ENCODE measurements around the gene ME2.
A peak's percentile ranks its signal among the peaks of the same experiment; 100 is the strongest.
"Not testable (repeated sequence)": the region's sequence is repeated elsewhere in the genome, so short reads cannot be mapped to it uniquely, and the experiment has no call there.

Gene ME2

DNA sequence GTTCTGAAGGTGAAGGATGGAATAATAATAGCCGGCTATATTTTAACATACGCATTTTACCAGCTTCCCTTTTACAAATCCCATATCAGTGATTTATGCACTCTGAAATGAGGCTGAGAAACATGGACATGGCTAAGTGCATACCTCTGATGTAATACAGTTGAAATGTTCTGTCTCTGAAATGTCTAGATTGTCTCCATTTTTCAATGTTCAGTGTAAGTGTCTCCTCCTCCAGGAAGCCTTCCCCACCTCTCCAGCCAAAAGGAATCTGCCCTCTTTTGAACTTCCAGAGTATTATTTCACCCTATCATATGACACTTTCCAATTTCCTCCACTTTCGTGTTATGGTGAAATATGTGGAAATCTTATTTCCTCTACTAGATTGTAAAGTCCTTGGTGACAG lies 29.5 kb upstream of the ME2 start:
- no peak for DNase-seq (ENCODE audit: insufficient read length, low spot score)
- TF ChIP-seq, protein P1, sequence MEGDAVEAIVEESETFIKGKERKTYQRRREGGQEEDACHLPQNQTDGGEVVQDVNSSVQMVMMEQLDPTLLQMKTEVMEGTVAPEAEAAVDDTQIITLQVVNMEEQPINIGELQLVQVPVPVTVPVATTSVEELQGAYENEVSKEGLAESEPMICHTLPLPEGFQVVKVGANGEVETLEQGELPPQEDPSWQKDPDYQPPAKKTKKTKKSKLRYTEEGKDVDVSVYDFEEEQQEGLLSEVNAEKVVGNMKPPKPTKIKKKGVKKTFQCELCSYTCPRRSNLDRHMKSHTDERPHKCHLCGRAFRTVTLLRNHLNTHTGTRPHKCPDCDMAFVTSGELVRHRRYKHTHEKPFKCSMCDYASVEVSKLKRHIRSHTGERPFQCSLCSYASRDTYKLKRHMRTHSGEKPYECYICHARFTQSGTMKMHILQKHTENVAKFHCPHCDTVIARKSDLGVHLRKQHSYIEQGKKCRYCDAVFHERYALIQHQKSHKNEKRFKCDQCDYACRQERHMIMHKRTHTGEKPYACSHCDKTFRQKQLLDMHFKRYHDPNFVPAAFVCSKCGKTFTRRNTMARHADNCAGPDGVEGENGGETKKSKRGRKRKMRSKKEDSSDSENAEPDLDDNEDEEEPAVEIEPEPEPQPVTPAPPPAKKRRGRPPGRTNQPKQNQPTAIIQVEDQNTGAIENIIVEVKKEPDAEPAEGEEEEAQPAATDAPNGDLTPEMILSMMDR (IDR thresholded peaks at IDR 0.05; ENCODE audit: insufficient read depth, missing control alignments) = no peak
- peak; percentile 6 for FAIRE-seq

DNA sequence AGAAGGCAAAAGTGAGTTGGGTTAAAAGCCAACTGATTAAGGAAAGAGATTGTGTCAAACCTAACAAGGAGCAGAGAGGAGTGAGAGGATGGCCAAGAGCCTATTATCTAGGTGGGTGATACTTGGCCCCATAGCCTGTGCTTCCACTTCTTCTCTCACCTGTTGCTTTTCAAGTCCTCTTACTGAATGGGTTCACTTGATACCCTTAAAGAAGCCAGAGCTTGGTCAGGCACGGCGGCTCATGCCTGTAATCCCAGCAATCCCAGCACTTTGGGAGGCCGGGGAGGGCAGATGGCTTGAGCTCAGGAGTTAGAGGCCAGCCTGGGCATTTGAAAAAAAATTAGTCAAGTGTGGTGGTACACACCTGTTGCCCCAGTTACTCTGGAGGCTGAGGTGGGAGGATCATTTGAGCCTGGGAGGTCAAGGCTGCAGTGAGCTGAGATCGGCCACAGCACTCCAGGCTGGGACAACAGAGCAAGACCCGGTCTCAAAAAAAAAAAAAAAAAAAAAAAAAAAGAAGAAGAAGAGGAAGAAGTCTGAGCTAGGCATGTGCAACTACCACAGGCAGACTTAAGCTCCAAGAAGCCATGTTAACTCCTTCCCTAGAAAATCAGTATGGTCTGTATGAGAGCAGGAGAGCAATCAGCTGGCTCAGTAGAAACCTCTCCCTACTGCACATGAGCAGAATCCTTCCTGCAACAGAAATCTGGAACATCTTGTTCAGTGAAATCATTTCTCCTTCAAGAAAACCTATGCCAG lies 28.4 kb upstream of the ME2 start:
- FAIRE-seq = no peak
- no peak for DNase-seq (ENCODE audit: insufficient read length, low spot score)
- TF ChIP-seq, protein P1 (IDR thresholded peaks at IDR 0.05; ENCODE audit: insufficient read depth, missing control alignments) = no peak

DNA sequence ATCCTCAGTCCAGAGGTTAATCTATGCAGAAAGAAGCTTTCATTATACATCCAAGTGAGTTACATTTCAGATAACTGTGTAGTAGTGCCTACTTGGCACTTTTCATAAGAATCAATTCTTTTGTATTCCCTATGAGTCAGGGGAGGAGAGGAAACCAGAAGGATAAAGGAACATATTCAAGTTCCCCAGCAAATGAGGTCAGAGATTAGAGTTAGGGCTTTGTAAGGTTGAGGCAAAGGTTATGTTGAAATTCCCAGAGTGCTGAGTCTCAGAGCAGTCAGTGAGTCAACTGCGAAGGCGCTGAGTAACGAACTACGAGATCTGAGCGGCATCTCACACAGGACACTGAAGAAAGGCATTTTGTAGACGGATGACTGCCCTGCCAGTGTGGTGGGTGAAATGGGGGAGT lies 25.1 kb upstream of the ME2 start:
- TF ChIP-seq, protein P1 (IDR thresholded peaks at IDR 0.05; ENCODE audit: insufficient read depth, missing control alignments) = no peak
- FAIRE-seq (peak; percentile 21), DNase-seq (ENCODE audit: insufficient read length, low spot score) (no peak)

DNA sequence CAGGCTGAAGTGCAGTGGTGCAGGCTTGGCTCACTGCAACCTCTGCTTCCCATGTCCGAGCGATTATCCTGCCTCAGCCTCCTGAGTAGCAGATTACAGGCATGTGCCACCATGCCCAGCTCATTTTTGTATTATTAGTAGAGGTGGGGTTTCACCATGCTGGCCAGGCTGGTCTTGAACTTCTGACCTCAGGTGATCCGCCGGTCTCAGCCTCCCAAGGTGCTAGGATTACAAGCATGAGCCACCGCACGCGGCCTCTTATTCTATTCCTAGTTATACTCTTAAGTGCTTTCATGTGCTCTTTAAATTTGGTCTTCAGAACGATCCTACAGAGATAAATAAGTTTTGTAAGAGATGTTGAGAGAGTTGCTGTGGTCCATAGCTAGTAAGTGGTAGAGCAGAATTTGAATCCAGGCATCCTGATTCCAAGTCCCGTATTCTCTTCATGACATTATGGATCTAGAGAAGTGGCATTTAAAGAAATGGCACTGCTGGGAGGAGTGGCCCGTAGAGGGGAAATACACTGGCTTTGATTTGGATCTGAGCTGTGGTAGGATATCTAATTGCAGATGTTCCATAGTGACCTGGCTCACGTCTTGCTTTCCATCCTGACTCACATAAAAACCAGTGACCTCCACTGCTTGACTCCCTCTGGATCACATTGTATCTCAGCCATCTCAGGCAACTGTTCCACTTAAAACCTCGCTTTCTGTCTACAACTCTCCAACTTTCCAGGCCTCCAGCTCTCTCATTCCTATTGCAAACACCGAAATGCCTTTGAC lies 22.8 kb upstream of the ME2 start:
- no peak for FAIRE-seq
- DNase-seq (ENCODE audit: insufficient read length, low spot score) = no peak
- TF ChIP-seq, protein P1 (IDR thresholded peaks at IDR 0.05; ENCODE audit: insufficient read depth, missing control alignments) = no peak

DNA sequence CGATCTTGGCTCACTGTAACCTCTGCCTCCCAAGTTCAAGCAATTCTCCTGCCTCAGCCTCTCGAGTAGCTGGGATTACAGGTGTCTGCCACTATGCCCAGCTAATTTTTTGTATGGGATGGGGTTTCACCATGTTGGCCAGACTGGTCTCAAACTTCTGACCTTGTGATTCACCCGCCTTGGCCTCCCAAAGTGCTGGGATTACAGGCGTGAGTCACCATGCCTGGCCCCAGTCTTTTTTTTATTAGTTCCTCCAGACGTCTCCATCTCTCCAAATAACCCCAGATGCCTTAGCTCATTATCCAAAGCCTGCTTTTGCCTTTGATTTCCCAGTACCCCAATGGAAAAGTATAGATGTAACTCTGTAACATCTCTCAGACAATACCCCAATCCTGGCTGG lies 21.8 kb upstream of the ME2 start:
- not testable (repeated sequence) for DNase-seq (ENCODE audit: insufficient read length, low spot score); FAIRE-seq

DNA sequence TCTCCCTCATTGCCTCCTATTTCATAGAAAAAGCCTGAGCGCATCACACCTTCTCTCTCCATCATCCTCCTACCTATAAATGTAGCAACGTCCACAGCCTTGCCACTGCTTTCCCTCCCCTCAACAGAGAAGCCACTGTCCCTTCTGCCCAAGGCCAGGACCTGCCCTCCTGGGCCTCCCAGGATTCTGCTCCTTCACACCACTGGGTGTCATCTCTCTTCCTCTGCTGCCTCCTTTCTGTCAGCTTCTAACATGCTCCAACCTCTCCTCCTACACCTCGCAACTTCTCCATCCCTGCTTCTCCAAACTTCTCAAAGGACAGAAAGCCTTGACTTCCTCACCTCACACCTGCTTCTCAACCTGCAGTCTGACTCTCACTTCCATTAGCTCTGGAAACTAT lies 21.2 kb upstream of the ME2 start:
- FAIRE-seq (no peak), DNase-seq (ENCODE audit: insufficient read length, low spot score) (no peak)
- TF ChIP-seq, protein P1 (IDR thresholded peaks at IDR 0.05; ENCODE audit: insufficient read depth, missing control alignments) = no peak

DNA sequence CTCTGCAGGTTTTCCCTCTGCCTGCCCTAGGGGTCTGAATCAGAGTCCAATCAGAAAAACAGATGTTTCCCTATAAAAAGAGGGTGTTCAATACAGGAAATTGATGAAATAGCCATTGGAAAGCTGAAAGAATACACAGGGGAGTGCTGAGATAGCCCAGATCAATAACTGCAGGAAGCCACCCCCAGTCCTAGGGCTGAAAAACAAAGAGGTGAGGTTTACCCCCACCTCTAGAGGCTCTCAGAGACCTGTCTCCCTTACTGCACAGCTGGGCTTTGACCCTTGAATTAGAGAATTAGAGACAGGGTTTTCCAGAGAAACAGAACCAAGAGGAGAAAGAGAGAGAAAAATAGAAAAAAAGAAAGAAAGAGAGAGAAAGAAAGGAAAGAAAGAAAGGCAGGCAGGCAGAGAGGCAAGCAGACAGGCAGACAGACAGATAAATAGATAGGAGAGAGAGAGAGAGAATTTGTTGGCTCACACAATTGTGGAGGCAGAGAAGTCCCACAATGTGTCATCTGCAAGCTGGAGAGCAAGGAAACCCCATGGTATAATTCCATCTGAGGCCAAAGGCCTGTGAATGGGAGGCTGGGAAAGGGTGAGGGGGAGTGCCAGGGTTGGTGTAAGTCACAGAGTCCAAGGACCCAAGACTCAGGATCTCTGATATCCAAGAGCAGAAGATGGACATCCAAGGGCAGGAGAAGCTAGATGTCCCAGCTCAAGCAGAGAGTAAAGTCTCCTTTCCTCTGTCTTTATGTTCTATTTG lies 18.9 kb upstream of the ME2 start:
- FAIRE-seq (no peak), DNase-seq (ENCODE audit: insufficient read length, low spot score) (no peak)
- TF ChIP-seq, protein P1 (IDR thresholded peaks at IDR 0.05; ENCODE audit: insufficient read depth, missing control alignments) = no peak
